Activated CD4-positive, CD25-positive, alpha-beta regulatory T cell treated with anti-CD3 and anti-CD28 coated beads, Interleukin-2, amount 50 U/mL, for 24 hours (primary cell): ENCODE results near the gene SLC2A4.

Experiments
- ATAC-seq, 2 donors: fragments of 150-1000 bp; cut with Tn5 transposase; one replicate each; pipeline ENCODE4 v1.10.0; 2021; ENCODE audit warnings: mild to moderate bottlenecking in 1 of 2, moderate library complexity in 1 of 2

Gene SLC2A4

DNA sequence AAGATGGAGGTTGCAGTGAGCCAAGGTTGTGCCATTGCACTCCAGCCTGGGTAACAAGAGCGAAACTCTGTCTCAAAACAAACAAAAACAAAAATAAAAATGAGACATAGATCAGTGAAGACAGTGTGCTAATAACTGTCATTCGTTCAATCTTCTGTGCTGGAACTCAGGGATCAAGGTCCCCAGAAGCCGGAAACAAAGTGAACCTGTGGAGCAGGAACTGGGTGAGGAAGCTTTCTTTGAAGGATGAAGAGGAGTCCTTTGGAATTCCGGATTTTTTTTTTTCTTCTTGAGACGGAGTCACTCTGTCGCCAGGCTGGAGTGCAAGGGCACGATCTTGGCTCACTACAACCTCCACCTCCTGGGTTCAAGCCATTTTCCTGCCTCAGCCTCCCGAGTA is 2.1 kb upstream of the SLC2A4 start:
- ATAC-seq, result no peak

DNA sequence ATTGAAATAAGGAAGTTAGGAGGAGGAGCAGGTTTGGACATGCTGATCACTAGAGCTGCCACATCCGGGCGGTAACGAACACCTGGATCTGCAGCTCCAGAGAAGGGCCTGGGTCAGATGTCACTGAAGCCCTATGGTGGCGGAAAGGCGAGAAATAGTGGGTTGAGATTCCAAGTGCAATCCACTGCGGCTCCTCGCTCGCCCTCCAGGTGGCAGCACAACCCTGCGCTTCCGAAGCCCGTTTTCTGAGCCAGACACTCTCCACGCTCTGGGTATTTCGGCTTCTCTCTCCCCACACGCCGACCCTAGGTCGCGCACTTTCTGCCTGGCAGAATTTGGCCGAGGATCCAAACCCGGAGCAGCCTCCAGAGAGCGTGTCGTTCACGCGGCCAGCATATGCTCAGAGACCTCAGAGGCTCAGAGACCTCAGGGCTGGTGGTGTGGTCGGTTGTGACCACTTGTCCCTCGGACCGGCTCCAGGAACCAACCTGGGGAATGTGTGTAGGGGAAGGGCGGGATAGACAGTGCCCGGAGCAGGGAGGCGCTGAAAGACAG is 922 bp upstream of the SLC2A4 start:
- ATAC-seq, result peak; percentile 78 to 85

DNA sequence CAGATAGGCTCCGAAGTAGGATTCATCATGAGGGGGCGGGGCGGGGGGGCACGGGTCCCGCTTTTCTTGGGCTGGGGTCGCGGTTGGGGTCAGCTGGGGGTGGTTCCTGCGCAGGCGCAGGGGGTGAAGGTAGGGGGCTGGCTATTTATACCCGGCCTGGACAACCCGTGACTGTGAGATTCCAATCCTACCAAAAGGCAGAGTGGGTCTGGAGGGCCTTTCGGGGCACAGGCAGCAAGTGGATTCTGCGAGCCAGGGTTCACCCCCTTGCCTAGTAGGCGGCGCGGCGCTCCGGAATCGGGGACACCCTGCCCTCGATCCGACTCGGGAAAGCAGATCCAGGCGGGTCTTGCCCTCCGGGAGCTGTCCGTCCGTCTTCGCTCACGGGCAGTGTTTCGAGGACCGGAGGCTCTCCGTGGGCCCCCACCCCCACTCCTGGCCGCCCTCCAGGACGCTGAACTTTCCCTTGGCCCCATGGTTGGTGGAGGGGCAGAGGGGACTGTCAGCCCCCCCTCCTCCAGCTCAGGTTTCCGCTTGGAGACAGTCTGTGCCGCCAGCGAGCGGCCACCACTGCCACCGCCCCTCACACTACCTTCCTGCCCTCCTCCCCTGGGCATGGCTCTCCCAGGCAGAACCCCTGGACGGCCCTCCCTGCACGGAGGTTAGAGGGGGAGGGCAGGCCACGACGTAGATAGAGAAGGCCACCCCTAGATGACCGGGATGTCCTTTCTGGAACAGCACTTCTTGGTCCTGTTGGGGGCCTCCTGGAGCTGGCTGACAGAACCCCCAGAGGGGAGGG is 634 bp downstream of the SLC2A4 start:
- no peak for ATAC-seq

DNA sequence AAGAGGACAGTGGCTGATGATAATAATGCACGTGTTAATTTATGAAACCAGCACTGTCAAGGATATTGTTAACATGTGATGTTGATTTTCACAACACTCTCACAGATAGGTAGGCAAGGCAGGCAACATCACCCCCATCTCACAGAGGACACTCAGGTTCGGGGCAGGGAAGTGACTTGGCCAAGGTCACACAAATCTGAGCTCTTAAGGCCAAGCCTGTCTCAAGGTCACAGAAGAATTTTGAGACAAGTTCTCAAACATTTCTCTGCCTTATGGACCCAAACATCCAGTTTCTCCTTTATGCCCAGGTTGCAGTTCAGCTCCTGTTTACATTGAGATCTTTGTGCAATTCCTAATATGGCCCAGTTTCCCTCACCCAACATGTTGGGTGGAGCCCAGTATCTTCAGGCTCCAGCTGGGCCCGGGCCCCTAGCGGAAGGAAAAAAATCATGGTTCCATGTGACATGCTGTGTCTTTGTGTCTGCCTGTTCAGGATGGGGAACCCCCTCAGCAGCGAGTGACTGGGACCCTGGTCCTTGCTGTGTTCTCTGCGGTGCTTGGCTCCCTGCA is 1.3 kb downstream of the SLC2A4 start:
- ATAC-seq, result no peak

DNA sequence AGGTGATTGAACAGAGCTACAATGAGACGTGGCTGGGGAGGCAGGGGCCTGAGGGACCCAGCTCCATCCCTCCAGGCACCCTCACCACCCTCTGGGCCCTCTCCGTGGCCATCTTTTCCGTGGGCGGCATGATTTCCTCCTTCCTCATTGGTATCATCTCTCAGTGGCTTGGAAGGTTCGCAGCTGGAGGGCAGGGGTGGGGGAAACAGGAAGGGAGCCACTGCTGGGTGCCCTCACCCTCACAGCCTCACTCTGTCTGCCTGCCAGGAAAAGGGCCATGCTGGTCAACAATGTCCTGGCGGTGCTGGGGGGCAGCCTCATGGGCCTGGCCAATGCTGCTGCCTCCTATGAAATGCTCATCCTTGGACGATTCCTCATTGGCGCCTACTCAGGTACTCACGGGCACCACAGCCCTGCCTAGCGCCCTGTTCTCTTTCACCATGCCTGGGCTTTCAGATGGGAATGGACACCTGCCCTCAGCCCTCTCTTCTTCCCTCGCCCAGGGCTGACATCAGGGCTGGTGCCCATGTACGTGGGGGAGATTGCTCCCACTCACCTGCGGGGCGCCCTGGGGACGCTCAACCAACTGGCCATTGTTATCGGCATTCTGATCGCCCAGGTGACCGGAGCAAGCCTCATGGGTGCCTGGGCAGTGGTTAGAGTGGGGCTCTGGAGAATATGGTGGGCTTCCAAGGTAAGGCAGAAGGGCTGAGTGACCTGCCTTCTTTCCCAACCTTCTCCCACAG is 2.1 kb downstream of the SLC2A4 start:
- no peak for ATAC-seq

DNA sequence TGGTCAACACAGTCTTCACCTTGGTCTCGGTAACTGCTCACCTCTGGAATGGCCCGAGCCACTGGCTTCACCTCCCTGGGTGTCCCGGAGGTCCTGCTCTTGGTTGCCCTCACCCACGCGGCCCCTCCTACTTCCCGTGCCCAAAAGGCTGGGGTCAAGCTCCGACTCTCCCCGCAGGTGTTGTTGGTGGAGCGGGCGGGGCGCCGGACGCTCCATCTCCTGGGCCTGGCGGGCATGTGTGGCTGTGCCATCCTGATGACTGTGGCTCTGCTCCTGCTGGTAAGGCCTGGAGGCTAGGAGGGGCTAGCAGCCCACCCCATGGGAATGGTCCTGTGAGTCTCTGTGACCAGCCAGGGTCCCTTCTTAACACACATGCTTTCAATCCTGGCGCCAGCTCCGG is 3.4 kb downstream of the SLC2A4 start:
- no peak for ATAC-seq

DNA sequence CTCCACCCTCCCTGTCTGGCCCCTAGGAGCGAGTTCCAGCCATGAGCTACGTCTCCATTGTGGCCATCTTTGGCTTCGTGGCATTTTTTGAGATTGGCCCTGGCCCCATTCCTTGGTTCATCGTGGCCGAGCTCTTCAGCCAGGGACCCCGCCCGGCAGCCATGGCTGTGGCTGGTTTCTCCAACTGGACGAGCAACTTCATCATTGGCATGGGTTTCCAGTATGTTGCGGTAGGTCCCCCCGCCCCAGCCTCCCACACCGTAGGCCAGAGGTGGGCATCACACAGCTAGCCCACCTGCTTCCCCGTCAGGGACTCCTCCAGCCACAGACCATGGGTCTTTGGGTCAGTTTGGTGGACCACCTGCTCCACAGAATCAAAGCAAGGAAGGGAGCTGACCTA is 4.2 kb downstream of the SLC2A4 start:
- ATAC-seq, result no peak

DNA sequence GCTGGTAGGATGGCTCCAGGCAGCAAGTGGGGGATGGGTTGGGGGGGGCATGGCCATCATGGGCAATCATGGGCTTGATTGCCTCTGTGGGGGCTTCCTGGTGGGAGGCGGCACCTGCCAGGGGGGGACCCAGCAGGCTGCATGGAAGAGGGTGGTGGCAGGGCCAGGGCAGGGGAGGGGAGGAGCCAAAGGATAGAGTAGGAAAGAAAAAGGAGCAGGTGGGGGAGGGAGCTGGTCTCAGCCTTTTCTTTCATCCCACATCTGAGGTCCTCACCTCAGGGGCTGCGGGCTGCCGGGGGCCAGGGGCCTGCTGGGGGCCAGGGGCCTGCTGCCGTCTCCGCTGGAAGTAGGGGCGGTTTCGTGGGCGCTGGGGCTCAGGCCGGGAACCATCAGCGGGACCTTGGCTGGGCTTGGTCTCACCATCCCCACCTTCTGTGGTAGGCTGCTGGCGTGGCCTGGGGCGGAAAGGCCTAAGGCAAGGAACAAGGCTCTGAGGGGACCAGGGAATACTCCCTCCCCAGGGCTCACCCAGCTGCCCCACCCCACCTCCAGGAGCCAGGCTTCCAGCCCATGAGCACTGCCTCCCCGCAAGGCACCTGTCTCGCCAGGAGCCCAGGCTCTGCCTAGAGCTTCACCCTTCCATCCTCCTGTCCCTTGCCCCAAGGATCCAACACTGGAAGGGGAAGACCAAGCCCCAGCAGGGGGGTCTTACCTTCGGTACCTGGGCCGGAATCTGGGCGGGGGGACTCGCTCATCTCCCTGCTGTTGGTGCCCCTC is 7.9 kb downstream of the SLC2A4 start:
- ATAC-seq, result no peak

DNA sequence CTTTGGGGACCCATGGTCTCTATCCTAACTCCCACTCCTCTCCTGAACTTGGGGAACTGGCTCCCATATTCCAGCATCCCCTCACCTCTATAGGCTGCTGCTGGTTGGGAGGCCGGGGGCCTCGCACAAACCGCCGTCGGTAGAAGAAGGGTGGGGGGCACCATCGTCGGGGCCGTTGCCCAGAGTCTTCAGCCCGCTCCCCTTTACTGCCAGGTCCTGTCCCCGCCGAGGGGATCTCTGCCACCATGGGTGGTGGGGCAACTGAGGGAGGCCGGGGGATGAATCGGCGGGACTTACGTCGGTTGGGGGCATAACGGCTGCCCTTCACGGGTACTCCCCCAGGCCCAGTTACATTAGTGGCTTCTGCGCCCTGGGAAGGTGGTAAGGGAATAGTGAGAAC is 8.6 kb downstream of the SLC2A4 start:
- ATAC-seq, result no peak

DNA sequence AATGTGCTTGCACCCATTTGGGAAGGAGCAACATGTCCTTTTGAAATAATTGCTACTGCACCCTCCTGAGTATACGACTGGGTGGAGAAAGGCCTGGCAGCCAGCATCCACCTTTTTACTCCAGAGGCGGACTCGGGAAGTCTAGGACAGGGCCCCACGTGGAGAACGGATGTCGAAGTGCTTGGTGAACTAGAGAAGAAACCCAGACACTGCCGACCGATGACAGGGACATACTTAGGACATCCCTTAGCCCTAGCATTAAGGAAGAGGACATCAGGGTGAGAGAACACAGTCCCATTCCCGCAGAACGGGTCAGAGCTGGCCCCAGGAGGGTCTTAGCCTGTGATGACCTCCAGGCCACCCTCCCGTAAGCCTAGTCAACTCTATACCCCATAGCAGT is 9.2 kb downstream of the SLC2A4 start:
- no peak for ATAC-seq

DNA sequence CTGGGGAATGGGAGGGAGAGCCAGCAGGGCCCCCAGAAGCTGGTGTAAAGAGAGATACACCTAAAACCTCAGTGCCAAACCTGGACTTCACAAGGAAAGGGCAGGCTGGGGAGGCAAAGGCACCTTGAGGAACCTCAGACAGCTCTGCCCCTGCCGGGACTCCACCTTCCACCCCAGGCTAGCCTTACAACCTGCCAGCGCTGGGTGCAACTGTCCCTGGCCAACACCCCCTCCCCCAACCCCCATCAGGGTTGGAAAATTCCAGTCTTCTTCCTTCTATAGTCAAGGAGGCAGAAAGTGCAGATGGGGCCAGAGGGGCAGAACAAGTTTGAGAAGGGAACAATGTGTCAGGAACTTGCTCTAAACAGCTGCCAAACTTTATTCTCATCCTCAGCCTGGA is 10.7 kb downstream of the SLC2A4 start:
- no peak for ATAC-seq

DNA sequence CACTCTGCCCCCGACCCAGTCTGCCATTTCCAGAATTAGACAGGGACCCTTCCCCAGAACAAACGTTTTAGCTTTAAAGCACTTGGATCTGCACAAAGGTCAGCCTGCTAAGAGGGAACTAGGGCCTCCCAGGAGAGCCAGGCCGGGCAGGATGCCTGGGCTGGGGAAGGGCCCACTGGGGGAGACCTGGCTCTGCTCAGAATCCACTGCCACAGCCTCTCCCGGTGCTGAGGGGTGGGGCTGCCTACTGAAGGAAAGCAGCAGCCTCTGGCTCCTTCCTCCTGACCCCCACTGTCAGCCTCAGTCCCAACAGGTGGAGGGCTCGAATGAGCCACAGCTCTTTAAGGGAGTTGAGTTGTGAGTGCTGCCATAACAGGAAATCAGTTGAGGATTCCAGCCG is 11.2 kb downstream of the SLC2A4 start:
- no peak for ATAC-seq

DNA sequence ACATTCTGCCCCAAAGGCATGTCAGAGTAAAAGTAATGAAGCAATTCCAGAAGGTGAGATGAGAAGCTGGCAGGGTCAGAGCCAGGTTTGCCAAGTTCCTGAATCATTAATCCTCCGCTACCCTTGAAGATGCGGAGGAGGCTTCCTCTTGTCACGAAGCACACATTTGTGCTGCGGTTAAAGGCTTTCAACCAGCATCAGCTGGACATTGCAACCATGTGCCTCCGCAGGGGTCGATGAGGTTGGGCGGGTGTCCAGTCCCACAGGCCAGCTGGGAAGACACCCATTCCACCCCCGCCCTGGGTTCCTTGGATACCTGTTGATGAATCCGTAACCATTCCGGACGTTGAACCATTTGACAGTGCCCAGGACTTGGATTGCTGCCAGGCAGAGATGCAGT is 11.6 kb downstream of the SLC2A4 start:
- no peak for ATAC-seq

DNA sequence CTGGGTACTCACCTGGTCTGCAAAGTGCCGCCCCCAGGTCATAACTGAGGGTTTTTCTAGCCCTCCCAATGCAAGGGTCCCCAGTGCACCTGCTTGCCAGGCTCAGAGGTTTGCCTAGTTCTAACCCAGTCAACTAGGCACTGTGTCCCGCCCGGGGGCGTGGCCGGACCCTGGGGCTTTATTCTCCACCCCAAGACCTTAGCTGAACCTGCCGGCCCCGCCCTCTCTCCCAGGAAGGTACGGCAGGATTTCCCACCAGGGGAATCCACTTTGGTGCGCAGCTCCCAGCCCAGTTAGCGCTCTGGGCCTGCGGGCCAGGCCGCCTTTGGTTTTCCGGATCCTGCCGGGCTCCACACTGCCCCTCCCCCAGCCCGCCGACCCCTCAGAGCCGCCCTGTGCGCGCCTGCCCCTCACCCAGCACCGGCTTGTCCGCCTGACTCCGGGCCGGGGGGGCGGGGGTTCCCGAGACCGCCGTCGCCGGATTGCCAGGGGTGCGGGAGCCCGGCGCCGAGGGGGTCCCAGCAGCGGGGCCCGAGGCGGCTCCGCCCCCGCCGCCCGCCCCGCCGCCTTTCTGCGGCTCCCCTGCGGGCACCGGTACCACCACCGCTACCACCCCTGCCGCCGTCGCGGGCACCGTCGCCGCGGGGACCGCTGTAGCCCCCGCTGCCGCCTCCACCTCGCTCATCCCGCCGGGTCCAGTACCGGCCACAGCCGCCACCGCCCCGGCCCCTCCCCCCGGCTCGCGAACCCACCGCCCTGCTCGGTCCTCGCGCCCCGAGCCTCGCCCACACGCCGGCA is 12.5 kb downstream of the SLC2A4 start:
- no peak for ATAC-seq

DNA sequence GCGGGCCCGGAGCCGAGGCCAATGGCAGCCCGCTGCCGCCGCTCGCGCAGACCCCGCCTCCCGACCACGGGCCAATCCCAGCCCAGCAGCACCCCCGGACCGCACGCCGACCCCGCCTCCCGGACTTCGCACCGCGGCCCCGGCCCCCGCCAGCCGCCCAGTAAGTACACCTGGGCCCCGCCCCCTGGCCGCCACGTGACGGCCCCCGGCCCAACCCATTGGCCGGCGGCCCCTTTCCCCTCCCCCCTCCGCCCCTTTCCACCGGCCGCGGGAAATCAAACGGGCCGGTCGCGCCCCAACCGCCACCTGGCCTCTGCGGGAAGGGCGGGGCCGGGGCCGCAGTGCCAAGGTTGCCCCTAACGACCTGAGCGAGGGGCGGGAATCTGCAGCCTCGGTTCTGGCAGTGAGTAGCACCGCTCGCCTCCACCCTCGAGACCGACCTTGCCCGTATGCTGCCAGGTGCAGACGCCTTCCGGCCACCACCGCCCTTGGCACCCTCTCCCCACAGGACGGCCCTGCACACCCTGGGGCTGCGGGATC is 13.2 kb downstream of the SLC2A4 start, which contains the start of gene YBX2:
TSS of gene YBX2 (minus strand) at position 26 of the 540 bp plus-strand sequence. CDS start 139 bp downstream, outside the sequence.
- ATAC-seq, result peak; percentile 70 to 75

DNA sequence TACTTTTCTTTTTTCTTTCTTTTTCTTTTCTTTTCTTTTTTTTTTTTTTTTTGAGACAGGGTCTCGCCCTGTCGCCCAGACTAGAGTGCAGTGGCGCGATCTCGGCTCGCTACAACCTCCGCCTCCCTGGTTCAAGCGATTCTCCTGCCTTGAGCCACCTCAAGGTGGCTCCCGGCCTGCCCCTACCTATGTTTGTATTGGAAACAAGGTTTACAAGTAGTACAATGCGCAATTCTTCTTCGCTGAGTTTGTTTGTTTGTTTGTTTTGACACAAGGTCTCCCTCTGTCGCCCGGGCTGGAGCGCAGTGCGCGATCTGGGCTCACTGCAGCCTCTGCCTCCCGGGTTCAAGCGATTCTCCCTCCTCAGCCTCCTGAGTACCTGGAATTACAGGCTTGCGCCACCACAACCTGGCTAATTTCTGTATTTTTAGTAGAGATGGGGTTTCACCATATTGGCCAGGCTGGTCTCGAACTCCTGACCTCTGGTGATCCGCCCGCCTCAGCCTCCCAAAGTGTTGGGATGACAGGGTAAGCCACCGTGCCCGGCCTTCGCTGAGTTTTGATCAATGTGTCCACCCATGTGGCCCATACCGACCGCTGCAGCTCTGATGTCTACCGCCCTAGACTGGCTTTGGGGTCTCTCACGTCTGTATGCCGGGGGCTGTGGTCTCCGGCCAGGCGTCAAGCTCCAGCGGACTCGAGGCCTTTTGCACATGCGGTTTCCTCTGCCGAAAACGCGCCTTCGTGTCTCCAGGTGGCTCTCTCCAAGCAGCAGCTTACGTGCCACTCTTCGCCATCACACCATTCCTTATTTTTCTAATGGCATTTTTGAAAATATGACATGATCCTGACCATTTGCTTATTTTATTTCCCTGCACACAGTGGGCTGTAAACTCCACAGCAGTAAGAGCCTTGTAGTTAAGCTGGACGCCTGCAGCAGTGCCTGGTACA is 14.0 kb downstream of the SLC2A4 start:
- no peak for ATAC-seq

DNA sequence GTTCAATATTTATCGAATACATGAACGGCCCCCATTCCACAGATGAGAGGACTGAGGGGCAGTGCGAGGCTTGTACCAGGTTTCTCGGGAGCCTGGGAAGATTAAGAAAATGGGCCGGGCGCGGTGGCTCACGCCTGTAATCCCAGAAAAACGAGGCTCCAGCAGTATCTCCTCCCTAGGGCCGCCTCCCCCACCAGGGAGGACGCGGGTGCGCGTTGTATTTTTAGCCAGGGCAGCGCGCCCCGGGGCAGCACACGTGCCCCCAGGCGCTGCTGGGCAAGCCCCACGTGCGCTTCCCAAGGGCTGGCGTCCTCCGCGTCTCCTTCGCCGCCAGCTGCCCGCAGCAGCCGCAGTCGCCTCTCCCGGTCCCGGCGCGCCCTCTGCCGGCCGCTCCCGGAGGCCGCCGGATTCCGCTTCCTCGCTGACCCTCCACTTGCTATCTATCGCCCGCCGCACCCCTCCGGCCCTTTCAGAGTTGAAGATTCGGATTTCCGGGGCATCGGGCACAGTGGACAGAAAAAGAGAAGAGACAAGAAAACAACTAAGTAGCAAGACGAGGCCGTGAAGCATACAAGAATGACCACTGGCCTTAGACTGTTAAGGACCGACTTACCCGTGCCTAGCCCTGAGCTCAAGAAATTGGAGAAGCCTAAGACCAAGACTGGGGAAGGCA is 14.8 kb downstream of the SLC2A4 start:
- ATAC-seq, result peak; percentile 54 to 62

DNA sequence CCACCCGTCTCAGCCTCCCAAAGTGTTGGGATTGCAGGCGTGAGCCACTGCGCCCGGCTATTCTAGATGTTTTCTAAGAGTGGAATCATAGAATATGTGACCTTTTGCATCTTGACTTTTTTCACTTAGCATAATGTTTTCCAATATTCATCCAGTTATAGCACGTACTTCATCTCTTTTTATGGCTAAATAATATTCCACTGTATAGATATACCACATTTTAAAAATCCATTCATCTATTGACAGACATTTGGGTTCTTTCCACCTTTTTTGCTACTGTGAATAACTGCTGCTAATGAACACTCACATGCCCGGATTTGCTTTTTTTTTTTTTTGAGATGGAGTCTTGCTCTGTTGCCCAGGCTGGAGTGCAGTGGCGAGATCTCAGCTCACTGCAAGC is 22.7 kb downstream of the SLC2A4 start:
- no peak for ATAC-seq

DNA sequence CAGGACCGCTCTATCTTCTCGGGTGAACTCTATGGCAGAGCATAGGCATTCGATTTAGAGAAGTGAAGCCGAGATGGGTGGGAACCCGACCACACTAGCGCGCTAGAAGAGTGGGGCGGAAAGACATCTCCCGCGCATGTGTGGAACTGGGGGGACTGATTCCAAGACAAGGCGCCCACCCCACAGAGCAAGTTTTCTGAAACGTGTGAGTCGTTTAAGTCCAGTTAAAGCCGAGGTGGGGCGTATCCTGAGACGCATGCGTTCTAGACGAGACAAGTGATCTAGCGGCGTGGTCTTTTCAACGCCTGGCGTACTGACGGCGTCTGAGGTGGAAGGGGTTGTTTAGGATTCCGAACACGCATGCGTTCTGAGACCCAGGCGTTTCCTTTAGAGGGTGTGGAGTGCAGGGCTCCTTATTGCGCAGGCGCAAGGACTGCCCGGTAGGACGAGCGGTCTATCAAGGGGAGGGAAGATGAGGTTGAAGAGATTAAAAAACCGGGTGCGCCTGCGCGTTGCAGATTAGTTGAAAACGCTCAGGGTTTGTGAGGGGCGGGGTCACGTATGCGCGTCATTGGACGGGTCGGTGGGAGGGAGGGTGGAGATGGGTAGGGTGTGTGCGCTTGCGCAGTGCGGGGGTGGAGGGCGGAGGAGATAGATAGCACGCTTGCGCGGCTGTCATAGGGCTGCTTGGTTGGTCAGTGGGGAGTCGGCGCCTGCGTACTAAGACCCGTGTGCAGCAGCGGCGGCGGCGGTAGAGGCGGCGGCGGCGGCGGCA is 25.6 kb downstream of the SLC2A4 start, which contains the start of gene EIF5A:
TSS of gene EIF5A (plus strand) at position 718 of the 775 bp plus-strand sequence. CDS start 2,008 bp downstream, outside the sequence.
- peak; percentile 71 to 72 for ATAC-seq
